B cell (primary cell): ENCODE results near the gene CERT1. TPM values are rescaled to one million over a fixed set of nuclear protein-coding genes. Genes with fewer than 3 reads are reported as not detected.

Experiments
- ATAC-seq: fragments of 200-7000 bp; cut with Tn5 transposase; one replicate; pipeline ENCODE4 v1.10.0; 2021; ENCODE audit warnings: low read depth, mild to moderate bottlenecking, moderate number of reproducible peaks, moderate library complexity
- CTCF ChIA-PET: fragments of 350-600 bp; sonication (Branson Sonifier 250); formaldehyde crosslinking; loops from one replicate; lab custom pipeline; 2021; ENCODE audit warnings: antibody characterized with exemption, inconsistent platforms; lab: Charles Lee
- POLR2A ChIA-PET: fragments of 350-600 bp; sonication (Branson Sonifier 250); formaldehyde crosslinking; loops from one replicate; lab custom pipeline; 2021; ENCODE audit warnings: antibody characterized with exemption; lab: Charles Lee
- DNase-seq: peaks from one replicate; pipeline ENCODE4 v3.0.0; 2013
- H2AFZ ChIP-seq: 2 replicates; pipeline ENCODE4 v1.6.1; 2012; ENCODE audit warnings: mild to moderate bottlenecking, low read depth, low read length; ENCODE audit not compliant: insufficient read depth, poor library complexity, severe bottlenecking
- H3K27ac ChIP-seq, 2 donors: 1 replicate in 1 of 2; 2 replicates in 1 of 2; pipeline ENCODE4 v1.5.1; 2012 to 2013; ENCODE audit warnings: low read length in 2 of 2, mild to moderate bottlenecking in 2 of 2, moderate library complexity in 1 of 2
- H3K27me3 ChIP-seq, 4 experiments: fragments of 200-600 bp in 1 of 4; sonication (generic) in 1 of 4; replicated peaks in 1 of 4; 1 replicate in 2 of 4; 2 replicates in 2 of 4; pipeline versions ENCODE4 v1.6.1 to v1.7.0; 2013 to 2016; ENCODE audit warnings: low read length in 3 of 4, mild to moderate bottlenecking in 2 of 4, mixed read lengths in 1 of 4, moderate library complexity in 1 of 4; ENCODE audit not compliant: insufficient read depth in 4 of 4, control insufficient read depth in 3 of 4; ENCODE audit errors: control extremely low read depth in 1 of 4
- H3K36me3 ChIP-seq, 2 experiments: replicated peaks in 1 of 2; 1 replicate in 1 of 2; 2 replicates in 1 of 2; pipeline versions ENCODE4 v1.6.1 to v1.7.1; 2013; ENCODE audit warnings: low read length in 1 of 2; ENCODE audit not compliant: insufficient read depth in 2 of 2, control insufficient read depth in 1 of 2; ENCODE audit errors: control extremely low read depth in 1 of 2, extremely low read depth in 1 of 2
- H3K4me1 ChIP-seq, 2 donors: fragments of 200-600 bp in 1 of 2; sonication (generic) in 1 of 2; 1 replicate in 1 of 2; 2 replicates in 1 of 2; pipeline versions ENCODE4 v1.5.1 to v1.6.1; 2013 to 2017; ENCODE audit warnings: low read length in 2 of 2; ENCODE audit not compliant: control insufficient read depth in 2 of 2, insufficient read depth in 2 of 2
- H3K4me2 ChIP-seq: replicated peaks from 2 replicates; pipeline ENCODE3; 2012; ENCODE audit warnings: mild to moderate bottlenecking, low read depth, low read length; ENCODE audit not compliant: poor library complexity, severe bottlenecking
- H3K4me3 ChIP-seq, 5 experiments: fragments of 200-600 bp in 1 of 5; sonication (generic) in 1 of 5; 1 replicate in 3 of 5; 2 replicates in 2 of 5; pipeline versions ENCODE4 v1.5.1 to v1.7.0; 2011 to 2016; ENCODE audit warnings: low read length in 4 of 5, mild to moderate bottlenecking in 4 of 5, low read depth in 2 of 5, control low read depth in 1 of 5, moderate library complexity in 1 of 5; ENCODE audit not compliant: insufficient read depth in 1 of 5; ENCODE audit errors: control extremely low read depth in 1 of 5, extremely low read depth in 1 of 5
- H3K79me2 ChIP-seq: fragments of 200-600 bp; sonication (generic); one replicate; pipeline ENCODE4 v1.6.0; 2016; ENCODE audit warnings: low read length; ENCODE audit not compliant: control insufficient read depth, insufficient read depth
- H3K9ac ChIP-seq: fragments of 200-600 bp; sonication (generic); 2 replicates; pipeline ENCODE4 v1.6.1; 2017; ENCODE audit warnings: mild to moderate bottlenecking, low read length, moderate library complexity
- H3K9me3 ChIP-seq, 3 donors: one replicate each; pipeline versions ENCODE4 v1.6.1 to v1.7.1; 2013; ENCODE audit warnings: low read length in 2 of 3; ENCODE audit not compliant: control insufficient read depth in 2 of 3, insufficient read depth in 1 of 3; ENCODE audit errors: control extremely low read depth in 1 of 3
- H4K20me1 ChIP-seq: 2 replicates; pipeline ENCODE4 v1.6.0; 2012; ENCODE audit warnings: mild to moderate bottlenecking, low read length; ENCODE audit not compliant: insufficient read depth, control insufficient read depth, poor library complexity, severe bottlenecking
- H3K27ac Mint-ChIP-seq: one replicate; pipeline ENCODE4 v1.8.0; 2021; ENCODE audit warnings: mixed read lengths
- H3K27me3 Mint-ChIP-seq: one replicate; pipeline ENCODE4 v1.8.0; 2021; ENCODE audit warnings: mixed read lengths
- H3K4me1 Mint-ChIP-seq: one replicate; pipeline ENCODE4 v1.8.0; 2021; ENCODE audit warnings: mixed read lengths
- H3K4me3 Mint-ChIP-seq: one replicate; pipeline ENCODE4 v1.8.0; 2021; ENCODE audit warnings: mixed read lengths
- H3K9me3 Mint-ChIP-seq: one replicate; pipeline ENCODE4 v1.8.0; 2022; ENCODE audit warnings: mixed read lengths; ENCODE audit not compliant: insufficient read depth
- CTCF ChIP-seq: fragments of 200-600 bp; IDR thresholded peaks from one replicate; pipeline ENCODE4 v1.8.0; 2022; ENCODE audit warnings: antibody characterized with exemption, mild to moderate bottlenecking
- EZH2 ChIP-seq: IDR thresholded peaks from 2 replicates; pipeline ENCODE4 v1.6.1; 2012; ENCODE audit warnings: borderline replicate concordance, low read depth, mild to moderate bottlenecking, moderate library complexity, low read length; ENCODE audit not compliant: insufficient read depth, poor library complexity, severe bottlenecking
- WGBS: methylation state at CpG from one replicate; pipeline ENCODE4 v1.1.5; 2013; ENCODE audit warnings: missing lambda C conversion rate; ENCODE audit not compliant: insufficient coverage; 5-methylcytosine and 5-hydroxymethylcytosine counted together
- intact Hi-C: fragments of 100-400 bp; cut with micrococcal nuclease; formaldehyde crosslinking; loops from one replicate; pipeline ENCODE4 v1.10.0; 2022
- polyA plus RNA-seq: library from polyadenylated mRNA; depleted of rRNA; stranded (reverse); fragments of >200 nt; gene quantifications from 2 replicates; pipeline ENCODE4 v1.2.3, GENCODE V29; 2012
- small RNA-seq: library from RNA; depleted of rRNA; stranded (forward); fragments of <200 nt; gene quantifications from one replicate; pipeline ENCODE3, GENCODE V24; 2012; ENCODE audit warnings: low replicate concordance, low read depth; ENCODE audit not compliant: insufficient read length
- total RNA-seq, 2 donors: library from RNA; stranded (reverse); fragments of 120-200 nt in 1 of 2; gene quantifications; 1 replicate in 1 of 2; 2 replicates in 1 of 2; pipeline versions ENCODE4 v1.2.3 to v1.2.4, GENCODE V29; 2013 to 2022

The CERT1 gene
- total and polyA plus RNA-seq, 2 donors (not counting 1 experiment from before 2014, with no cell fraction given), result 13.7 to 60.5 TPM

DNA sequence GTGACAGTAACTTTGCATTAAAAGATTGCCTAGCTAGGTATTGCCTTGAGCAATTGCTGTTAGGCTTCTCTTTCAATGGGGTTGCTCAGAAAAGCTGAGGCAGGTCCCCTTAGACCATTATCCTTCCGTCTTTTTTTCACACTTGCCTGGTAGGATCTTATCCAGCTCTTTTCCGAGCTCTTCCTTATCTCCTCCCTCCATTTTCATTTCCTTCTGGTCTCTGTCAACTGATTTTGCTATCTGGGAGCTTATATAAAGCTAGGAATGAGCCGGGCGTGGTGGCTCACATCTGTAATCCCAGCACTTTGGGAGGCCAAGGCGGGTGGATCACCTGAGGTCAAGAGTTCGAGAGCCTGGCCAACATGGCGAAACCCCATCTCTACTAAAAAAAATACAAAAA lies 181.0 kb downstream of the CERT1 start:
- intact Hi-C loops, result no loop called here
- no peak for ATAC-seq
- POLR2A ChIA-PET, result no interaction called here

More for the DNA sequence above, 181.0 kb downstream of the CERT1 start:
- H3K27me3 ChIP-seq, result no peaks in the 10 kb centered on the region
- no peak overlapping the region for H3K9ac ChIP-seq
- no peak for DNase-seq
- no peak overlapping the region for H3K27ac ChIP-seq
- CTCF ChIA-PET, result interaction anchor here (0.6 to 1.2 kb wide), 2 partner anchors 94 to 433 kb away, joined by 3 read pairs; partner anchors contain the start of gene ANKRD31
- H3K4me2 ChIP-seq, result no peak overlapping the region
- H2AFZ ChIP-seq, result no peak overlapping the region
- Mint-ChIP-seq H3K4me1 (no peaks in the 10 kb centered on the region), H3K27me3 (peaks cover 7% of the 10 kb centered on the region), H3K4me3 (no peak overlapping the region), H3K27ac (no peak overlapping the region), H3K9me3 (no peaks in the 10 kb centered on the region)
- H3K36me3 ChIP-seq, result no peaks in the 10 kb centered on the region
- no peaks in the 10 kb centered on the region for H4K20me1 ChIP-seq
- no CpG with 5 or more reads among the region's 7 CpGs for WGBS
- H3K4me1 ChIP-seq, result no peaks in the 10 kb centered on the region
- no peaks in the 10 kb centered on the region for H3K79me2 ChIP-seq
- no peaks in the 10 kb centered on the region for H3K9me3 ChIP-seq
- no peak for TF ChIP-seq CTCF
- no peak for TF ChIP-seq EZH2
- no peak overlapping the region for H3K4me3 ChIP-seq

Small RNA genes lying within 50 kb of the gene (small RNA-seq; reads per million reads assigned to genes)
- not detected for gene RNU7-175P

Other genes starting within 250 kb of the CERT1 start
- gene HMGCR, start 174.4 kb downstream of the CERT1 start, total RNA-seq, result 55.7 and 64.6 TPM in 2 replicates
- 8.1 and 22.9 TPM in 2 replicates for gene HMGCR, start 174.4 kb downstream of the CERT1 start, polyA plus RNA-seq
- 41.6 and 42.9 TPM in 2 replicates for gene POLK, start 262 bp upstream of the CERT1 start, total RNA-seq
- gene POLK, start 262 bp upstream of the CERT1 start, polyA plus RNA-seq, result 13.8 and 16.0 TPM in 2 replicates
- gene ANKDD1B, start 99.8 kb upstream of the CERT1 start, total RNA-seq, result 0.87 and 1.1 TPM in 2 replicates
- gene ANKDD1B, start 99.8 kb upstream of the CERT1 start, polyA plus RNA-seq, result 0.06 and 0.30 TPM in 2 replicates
- 22.7 and 25.5 TPM in 2 replicates for gene POC5, start 205.8 kb upstream of the CERT1 start, total RNA-seq
- 25.4 and 25.5 TPM in 2 replicates for gene POC5, start 205.8 kb upstream of the CERT1 start, polyA plus RNA-seq